Measurements from ENCODE around the gene MEIKIN. TPM values are rescaled to one million over a fixed set of nuclear protein-coding genes. Genes with fewer than 3 reads are reported as not detected.

MEIKIN gene
- total and polyA plus RNA-seq, 2 of the 13 experiments (the other 11 are each of a cell fraction or from before 2014, with no cell fraction given): not detected

DNA sequence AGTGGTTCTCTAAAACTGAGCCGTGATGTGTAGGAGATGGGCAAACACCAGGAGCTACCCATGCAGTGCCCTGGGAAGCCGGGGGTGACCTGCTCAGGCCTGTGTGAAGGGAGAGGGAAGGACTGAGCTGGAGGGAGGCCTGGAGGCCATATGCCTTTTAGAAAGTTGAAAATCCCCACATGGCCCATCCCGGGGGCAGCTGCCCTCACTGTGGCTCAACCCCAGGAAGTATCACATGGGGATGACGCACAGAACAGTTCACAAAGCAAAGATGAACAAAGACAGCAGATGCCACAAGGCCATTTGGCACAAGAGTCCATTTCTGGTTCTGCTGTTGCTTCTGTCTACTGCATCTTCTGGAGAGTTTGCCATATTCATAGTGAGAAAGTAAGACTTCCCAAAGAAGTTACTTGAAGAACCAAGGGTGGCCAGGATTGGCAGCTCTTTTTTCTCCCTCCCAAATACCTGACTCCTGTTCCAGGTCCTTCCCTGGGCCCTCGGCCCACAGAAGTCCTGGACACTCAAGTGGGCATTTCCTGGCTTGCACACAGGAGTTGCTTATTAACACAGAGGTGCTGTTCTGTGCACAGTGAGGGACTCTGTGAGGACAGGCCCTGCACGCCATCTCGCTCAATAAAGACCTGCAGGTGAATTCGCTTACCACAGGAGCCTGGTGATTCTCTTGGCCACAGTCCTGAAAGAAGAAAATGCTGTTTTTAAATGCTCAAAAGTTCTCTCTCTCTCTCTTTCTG is 40.9 kb upstream of the MEIKIN start (continued):
- TF ChIP-seq, protein P1, sequence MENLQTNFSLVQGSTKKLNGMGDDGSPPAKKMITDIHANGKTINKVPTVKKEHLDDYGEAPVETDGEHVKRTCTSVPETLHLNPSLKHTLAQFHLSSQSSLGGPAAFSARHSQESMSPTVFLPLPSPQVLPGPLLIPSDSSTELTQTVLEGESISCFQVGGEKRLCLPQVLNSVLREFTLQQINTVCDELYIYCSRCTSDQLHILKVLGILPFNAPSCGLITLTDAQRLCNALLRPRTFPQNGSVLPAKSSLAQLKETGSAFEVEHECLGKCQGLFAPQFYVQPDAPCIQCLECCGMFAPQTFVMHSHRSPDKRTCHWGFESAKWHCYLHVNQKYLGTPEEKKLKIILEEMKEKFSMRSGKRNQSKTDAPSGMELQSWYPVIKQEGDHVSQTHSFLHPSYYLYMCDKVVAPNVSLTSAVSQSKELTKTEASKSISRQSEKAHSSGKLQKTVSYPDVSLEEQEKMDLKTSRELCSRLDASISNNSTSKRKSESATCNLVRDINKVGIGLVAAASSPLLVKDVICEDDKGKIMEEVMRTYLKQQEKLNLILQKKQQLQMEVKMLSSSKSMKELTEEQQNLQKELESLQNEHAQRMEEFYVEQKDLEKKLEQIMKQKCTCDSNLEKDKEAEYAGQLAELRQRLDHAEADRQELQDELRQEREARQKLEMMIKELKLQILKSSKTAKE (CRISPR knock-in tag; IDR thresholded peaks at IDR 0.05; ENCODE audit: borderline replicate concordance): no peak
- TF ChIP-seq, protein P2, sequence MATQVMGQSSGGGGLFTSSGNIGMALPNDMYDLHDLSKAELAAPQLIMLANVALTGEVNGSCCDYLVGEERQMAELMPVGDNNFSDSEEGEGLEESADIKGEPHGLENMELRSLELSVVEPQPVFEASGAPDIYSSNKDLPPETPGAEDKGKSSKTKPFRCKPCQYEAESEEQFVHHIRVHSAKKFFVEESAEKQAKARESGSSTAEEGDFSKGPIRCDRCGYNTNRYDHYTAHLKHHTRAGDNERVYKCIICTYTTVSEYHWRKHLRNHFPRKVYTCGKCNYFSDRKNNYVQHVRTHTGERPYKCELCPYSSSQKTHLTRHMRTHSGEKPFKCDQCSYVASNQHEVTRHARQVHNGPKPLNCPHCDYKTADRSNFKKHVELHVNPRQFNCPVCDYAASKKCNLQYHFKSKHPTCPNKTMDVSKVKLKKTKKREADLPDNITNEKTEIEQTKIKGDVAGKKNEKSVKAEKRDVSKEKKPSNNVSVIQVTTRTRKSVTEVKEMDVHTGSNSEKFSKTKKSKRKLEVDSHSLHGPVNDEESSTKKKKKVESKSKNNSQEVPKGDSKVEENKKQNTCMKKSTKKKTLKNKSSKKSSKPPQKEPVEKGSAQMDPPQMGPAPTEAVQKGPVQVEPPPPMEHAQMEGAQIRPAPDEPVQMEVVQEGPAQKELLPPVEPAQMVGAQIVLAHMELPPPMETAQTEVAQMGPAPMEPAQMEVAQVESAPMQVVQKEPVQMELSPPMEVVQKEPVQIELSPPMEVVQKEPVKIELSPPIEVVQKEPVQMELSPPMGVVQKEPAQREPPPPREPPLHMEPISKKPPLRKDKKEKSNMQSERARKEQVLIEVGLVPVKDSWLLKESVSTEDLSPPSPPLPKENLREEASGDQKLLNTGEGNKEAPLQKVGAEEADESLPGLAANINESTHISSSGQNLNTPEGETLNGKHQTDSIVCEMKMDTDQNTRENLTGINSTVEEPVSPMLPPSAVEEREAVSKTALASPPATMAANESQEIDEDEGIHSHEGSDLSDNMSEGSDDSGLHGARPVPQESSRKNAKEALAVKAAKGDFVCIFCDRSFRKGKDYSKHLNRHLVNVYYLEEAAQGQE (IDR thresholded peaks at IDR 0.05; ENCODE audit: borderline replicate concordance in 1 of 2, low read depth in 1 of 2, low read length in 2 of 2): no peak
- TF ChIP-seq ZNF329 (CRISPR knock-in tag; IDR thresholded peaks at IDR 0.05; ENCODE audit: low read depth) (no peak), SMARCE1 (IDR thresholded peaks at IDR 0.05; ENCODE audit: borderline replicate concordance) (no peak), SNRNP70 (IDR thresholded peaks at IDR 0.05; ENCODE audit: low read depth, low read length) (no peak)
- TF ChIP-seq, protein P3, sequence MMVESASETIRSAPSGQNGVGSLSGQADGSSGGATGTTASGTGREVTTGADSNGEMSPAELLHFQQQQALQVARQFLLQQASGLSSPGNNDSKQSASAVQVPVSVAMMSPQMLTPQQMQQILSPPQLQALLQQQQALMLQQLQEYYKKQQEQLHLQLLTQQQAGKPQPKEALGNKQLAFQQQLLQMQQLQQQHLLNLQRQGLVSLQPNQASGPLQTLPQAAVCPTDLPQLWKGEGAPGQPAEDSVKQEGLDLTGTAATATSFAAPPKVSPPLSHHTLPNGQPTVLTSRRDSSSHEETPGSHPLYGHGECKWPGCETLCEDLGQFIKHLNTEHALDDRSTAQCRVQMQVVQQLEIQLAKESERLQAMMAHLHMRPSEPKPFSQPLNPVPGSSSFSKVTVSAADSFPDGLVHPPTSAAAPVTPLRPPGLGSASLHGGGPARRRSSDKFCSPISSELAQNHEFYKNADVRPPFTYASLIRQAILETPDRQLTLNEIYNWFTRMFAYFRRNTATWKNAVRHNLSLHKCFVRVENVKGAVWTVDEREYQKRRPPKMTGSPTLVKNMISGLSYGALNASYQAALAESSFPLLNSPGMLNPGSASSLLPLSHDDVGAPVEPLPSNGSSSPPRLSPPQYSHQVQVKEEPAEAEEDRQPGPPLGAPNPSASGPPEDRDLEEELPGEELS (CRISPR knock-in tag; IDR thresholded peaks at IDR 0.05): no peak
- TF ChIP-seq, protein P4, sequence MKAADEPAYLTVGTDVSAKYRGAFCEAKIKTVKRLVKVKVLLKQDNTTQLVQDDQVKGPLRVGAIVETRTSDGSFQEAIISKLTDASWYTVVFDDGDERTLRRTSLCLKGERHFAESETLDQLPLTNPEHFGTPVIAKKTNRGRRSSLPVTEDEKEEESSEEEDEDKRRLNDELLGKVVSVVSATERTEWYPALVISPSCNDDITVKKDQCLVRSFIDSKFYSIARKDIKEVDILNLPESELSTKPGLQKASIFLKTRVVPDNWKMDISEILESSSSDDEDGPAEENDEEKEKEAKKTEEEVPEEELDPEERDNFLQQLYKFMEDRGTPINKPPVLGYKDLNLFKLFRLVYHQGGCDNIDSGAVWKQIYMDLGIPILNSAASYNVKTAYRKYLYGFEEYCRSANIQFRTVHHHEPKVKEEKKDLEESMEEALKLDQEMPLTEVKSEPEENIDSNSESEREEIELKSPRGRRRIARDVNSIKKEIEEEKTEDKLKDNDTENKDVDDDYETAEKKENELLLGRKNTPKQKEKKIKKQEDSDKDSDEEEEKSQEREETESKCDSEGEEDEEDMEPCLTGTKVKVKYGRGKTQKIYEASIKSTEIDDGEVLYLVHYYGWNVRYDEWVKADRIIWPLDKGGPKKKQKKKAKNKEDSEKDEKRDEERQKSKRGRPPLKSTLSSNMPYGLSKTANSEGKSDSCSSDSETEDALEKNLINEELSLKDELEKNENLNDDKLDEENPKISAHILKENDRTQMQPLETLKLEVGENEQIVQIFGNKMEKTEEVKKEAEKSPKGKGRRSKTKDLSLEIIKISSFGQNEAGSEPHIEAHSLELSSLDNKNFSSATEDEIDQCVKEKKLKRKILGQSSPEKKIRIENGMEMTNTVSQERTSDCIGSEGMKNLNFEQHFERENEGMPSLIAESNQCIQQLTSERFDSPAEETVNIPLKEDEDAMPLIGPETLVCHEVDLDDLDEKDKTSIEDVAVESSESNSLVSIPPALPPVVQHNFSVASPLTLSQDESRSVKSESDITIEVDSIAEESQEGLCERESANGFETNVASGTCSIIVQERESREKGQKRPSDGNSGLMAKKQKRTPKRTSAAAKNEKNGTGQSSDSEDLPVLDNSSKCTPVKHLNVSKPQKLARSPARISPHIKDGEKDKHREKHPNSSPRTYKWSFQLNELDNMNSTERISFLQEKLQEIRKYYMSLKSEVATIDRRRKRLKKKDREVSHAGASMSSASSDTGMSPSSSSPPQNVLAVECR (CRISPR knock-in tag; IDR thresholded peaks at IDR 0.05; ENCODE audit: borderline replicate concordance): no peak
- TF ChIP-seq, protein P5, sequence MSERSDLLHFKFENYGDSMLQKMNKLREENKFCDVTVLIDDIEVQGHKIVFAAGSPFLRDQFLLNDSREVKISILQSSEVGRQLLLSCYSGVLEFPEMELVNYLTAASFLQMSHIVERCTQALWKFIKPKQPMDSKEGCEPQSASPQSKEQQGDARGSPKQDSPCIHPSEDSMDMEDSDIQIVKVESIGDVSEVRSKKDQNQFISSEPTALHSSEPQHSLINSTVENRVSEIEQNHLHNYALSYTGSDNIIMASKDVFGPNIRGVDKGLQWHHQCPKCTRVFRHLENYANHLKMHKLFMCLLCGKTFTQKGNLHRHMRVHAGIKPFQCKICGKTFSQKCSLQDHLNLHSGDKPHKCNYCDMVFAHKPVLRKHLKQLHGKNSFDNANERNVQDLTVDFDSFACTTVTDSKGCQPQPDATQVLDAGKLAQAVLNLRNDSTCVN (CRISPR knock-in tag; IDR thresholded peaks at IDR 0.05; ENCODE audit: borderline replicate concordance): no peak
